ENCODE results near the gene NFIA. TPM values are rescaled to one million over a fixed set of nuclear protein-coding genes. Genes with fewer than 3 reads are reported as not detected.

Gene NFIA
- total RNA-seq, 4 donors from 2014 or later, result 32.0 to 160 (median 32.9) TPM

DNA sequence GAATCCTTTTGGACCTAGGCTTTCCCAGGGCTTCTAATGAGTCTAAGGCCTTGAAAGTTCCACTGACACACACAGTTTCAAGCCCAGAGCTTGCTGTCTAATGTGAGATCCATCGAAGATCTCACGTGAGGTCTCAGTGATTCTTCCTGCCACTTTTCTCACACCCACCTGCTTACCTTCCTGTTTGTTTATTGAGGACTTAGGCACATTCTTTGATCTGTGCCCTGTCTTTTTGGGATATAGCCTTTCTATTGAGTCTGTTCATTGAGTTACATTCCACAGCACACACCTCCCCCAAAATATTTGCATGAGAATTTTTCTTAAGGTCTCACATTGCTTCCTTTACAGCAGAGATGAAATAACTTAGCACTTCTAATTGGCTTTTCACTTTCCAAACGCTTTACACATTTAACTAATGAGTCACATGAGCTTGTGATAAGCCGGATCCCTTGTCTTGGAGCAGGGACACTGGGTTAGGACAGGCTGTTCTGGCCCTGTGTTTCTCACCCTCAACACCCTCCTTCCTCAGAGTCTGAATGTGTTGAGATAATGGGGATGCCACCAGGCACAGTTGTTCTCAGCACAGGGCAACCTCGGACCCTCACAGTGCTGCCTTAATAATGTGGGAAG, 354.2 kb downstream of the NFIA start:
- Histone ChIP-seq H3K9me3 (no peaks in the 10 kb centered on the region), H3K4me3 (no peak overlapping the region), H3K4me1 (no peaks in the 10 kb centered on the region), H3K36me3 (no peaks in the 10 kb centered on the region), H3K27ac (no peak overlapping the region), H3K27me3 (no peaks in the 10 kb centered on the region)
- TF ChIP-seq POLR2A (IDR thresholded peaks at IDR 0.05), result no peak
- TF ChIP-seq, protein P1, sequence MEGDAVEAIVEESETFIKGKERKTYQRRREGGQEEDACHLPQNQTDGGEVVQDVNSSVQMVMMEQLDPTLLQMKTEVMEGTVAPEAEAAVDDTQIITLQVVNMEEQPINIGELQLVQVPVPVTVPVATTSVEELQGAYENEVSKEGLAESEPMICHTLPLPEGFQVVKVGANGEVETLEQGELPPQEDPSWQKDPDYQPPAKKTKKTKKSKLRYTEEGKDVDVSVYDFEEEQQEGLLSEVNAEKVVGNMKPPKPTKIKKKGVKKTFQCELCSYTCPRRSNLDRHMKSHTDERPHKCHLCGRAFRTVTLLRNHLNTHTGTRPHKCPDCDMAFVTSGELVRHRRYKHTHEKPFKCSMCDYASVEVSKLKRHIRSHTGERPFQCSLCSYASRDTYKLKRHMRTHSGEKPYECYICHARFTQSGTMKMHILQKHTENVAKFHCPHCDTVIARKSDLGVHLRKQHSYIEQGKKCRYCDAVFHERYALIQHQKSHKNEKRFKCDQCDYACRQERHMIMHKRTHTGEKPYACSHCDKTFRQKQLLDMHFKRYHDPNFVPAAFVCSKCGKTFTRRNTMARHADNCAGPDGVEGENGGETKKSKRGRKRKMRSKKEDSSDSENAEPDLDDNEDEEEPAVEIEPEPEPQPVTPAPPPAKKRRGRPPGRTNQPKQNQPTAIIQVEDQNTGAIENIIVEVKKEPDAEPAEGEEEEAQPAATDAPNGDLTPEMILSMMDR (IDR thresholded peaks at IDR 0.05), result no peak
- no peak for DNase-seq

DNA sequence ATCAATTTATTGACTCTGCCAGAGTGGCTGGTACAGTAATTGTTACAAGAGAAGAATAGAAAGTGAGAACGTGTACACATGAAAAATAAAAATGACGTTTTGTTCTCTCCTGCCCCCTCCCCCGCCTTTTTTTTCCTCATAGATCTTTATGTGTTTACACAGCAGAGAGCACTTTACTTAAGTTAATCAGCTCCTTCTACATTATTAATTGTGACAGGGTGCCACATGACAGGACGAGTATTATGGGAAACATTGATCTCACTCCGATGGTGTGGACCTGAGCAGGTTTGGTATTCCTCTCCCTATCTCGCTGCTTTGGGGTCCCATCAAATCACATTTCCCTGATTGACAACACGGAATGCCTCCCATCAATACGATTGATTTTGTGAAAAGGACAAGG, 356.9 kb downstream of the NFIA start:
- H3K27ac ChIP-seq, result no peak overlapping the region
- TF ChIP-seq, protein P1 (IDR thresholded peaks at IDR 0.05), result no peak
- no peak for TF ChIP-seq POLR2A (IDR thresholded peaks at IDR 0.05)
- DNase-seq, result no peak
- H3K27me3 ChIP-seq, result no peaks in the 10 kb centered on the region
- H3K36me3 ChIP-seq, result no peaks in the 10 kb centered on the region
- H3K4me1 ChIP-seq, result peaks cover 0 to under 1% (median 0%) of the 10 kb centered on the region in 4 donors
- H3K4me3 ChIP-seq, result no peak overlapping the region
- no peaks in the 10 kb centered on the region for H3K9me3 ChIP-seq

GRCh38 chr1:61441723-61442262, 359.4 kb downstream of the NFIA start:
- Histone ChIP-seq H3K9me3 (no peaks in the 10 kb centered on the region), H3K27ac (no peak overlapping the region)
- no peak for DNase-seq

DNA sequence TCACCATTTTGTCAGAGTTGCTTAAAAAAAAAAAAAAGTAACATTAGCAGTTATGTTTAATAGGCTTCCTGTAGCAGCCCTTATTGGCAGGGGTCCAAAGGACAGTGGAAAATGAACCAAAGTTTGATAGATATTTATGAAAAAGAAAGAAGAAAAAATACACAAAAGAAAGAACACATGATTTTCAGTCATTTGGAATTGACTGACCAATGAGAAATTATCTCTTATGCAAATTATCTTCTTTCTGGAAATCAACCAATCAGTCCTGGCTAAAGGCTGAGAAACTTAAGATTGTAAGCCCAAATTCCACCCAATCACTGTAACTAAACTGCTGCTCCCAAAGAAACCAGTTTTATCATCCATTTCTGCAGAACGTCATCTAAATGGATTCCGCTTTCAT, 360.2 kb downstream of the NFIA start:
- DNase-seq, result no peak
- no peak for TF ChIP-seq POLR2A (IDR thresholded peaks at IDR 0.05)
- TF ChIP-seq, protein P1 (IDR thresholded peaks at IDR 0.05), result no peak
- H3K4me3 ChIP-seq, result no peak overlapping the region
- peaks cover 0 to 3% (median 0%) of the 10 kb centered on the region in 4 donors for H3K4me1 ChIP-seq
- H3K27me3 ChIP-seq, result no peaks in the 10 kb centered on the region
- no peaks in the 10 kb centered on the region for H3K9me3 ChIP-seq
- no peaks in the 10 kb centered on the region for H3K36me3 ChIP-seq
- no peak overlapping the region for H3K27ac ChIP-seq

More at GRCh38 chr1:61441723-61442262, 359.4 kb downstream of the NFIA start:
- Histone ChIP-seq H3K27me3 (no peaks in the 10 kb centered on the region), H3K4me1 (peaks cover 0 to 3% (median 0%) of the 10 kb centered on the region in 4 donors), H3K36me3 (no peaks in the 10 kb centered on the region), H3K4me3 (no peak overlapping the region)
- TF ChIP-seq POLR2A (IDR thresholded peaks at IDR 0.05), result no peak
- TF ChIP-seq, protein P1 (IDR thresholded peaks at IDR 0.05), result no peak

DNA sequence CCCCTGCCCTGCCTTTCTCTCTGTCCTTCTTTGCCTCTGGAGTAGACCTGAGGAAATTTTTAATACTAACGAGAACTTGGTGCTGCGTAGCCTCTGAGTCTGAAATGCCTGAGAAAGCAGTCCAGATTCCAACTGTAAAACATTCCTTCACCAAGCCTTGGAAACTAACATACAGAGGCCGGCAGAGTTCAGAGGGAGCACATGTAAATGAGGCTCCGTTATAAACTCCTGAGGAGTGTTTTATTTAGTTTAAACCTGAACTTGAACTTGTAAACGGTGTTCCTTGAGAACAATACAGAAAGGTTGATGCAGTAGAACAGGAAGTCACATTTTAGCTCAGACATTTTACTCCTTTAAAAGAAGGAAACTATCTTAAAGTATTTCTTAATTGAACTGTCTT, 361.9 kb downstream of the NFIA start:
- Histone ChIP-seq H3K36me3 (no peaks in the 10 kb centered on the region), H3K9me3 (no peaks in the 10 kb centered on the region), H3K27me3 (no peaks in the 10 kb centered on the region), H3K4me1 (peaks cover 0 to 6% (median 0%) of the 10 kb centered on the region in 4 donors), H3K27ac (no peak overlapping the region), H3K4me3 (no peak overlapping the region)
- no peak for DNase-seq
- no peak for TF ChIP-seq POLR2A (IDR thresholded peaks at IDR 0.05)
- TF ChIP-seq, protein P1 (IDR thresholded peaks at IDR 0.05), result no peak

All from Peyer's patch (tissue), 4 donors.